K562 (cell line): ENCODE data around the gene RBM20. TPM values are rescaled to one million over a fixed set of nuclear protein-coding genes. Genes with fewer than 3 reads are reported as not detected.

ENCODE experiments used
- ATF7 ChIP-seq: fragments of 450-650 bp; IDR thresholded peaks from 2 replicates; pipeline ENCODE4 v1.7.1; 2014; ENCODE audit warnings: mild to moderate bottlenecking, moderate library complexity
- ETV1 ChIP-seq: fragments of 450-650 bp; conservative IDR thresholded peaks from 2 replicates; pipeline ENCODE4 v1.6.1; 2016; ENCODE audit warnings: missing genetic modification characterization, control low read depth, low read depth, missing compliant biosample characterization
- FOXA1 ChIP-seq: fragments of 450-650 bp; IDR thresholded peaks from 2 replicates; pipeline ENCODE4 v1.6.1; 2016; ENCODE audit warnings: mild to moderate bottlenecking, borderline replicate concordance
- HMG20B ChIP-seq: fragments of 250-450 bp; sonication (Bioruptor Pico); IDR thresholded peaks from 2 replicates; pipeline ENCODE4 v1.5.0; 2021; ENCODE audit warnings: mild to moderate bottlenecking
- HSF4 ChIP-seq: fragments of 250-450 bp; sonication (Bioruptor Pico); IDR thresholded peaks from 2 replicates; pipeline ENCODE4 v2.1.2; 2022; ENCODE audit warnings: mild to moderate bottlenecking, moderate library complexity, borderline replicate concordance
- SMARCB1 ChIP-seq: IDR thresholded peaks from 2 replicates; pipeline ENCODE4 v1.6.1; 2011; ENCODE audit warnings: improper control_type of control experiment, low read depth; ENCODE audit not compliant: insufficient read length
- SRSF1 ChIP-seq: fragments of 200-400 bp; formaldehyde crosslinking; IDR thresholded peaks from 2 replicates; pipeline ENCODE4 v1.6.1; 2017; ENCODE audit warnings: mild to moderate bottlenecking, low read depth, low read length, moderate library complexity
- TAF7 ChIP-seq: fragments of 450-650 bp; IDR thresholded peaks from 2 replicates; pipeline ENCODE4 v1.6.1; 2016; ENCODE audit warnings: missing genetic modification characterization, missing compliant biosample characterization
- TEAD2 ChIP-seq: fragments of 450-650 bp; IDR thresholded peaks from 2 replicates; pipeline ENCODE4 v1.6.1; 2016; ENCODE audit warnings: missing genetic modification characterization, control low read depth, missing compliant biosample characterization
- ZNF212 ChIP-seq: fragments of 450-650 bp; formaldehyde crosslinking; IDR thresholded peaks from 2 replicates; pipeline ENCODE4 v1.4.0; 2020; ENCODE audit warnings: mild to moderate bottlenecking
- ZNF311 ChIP-seq: fragments of 250-450 bp; sonication (Bioruptor Pico); IDR thresholded peaks from 2 replicates; pipeline ENCODE4 v1.4.0; 2020; ENCODE audit warnings: mild to moderate bottlenecking, moderate library complexity
- ZNF584 ChIP-seq: fragments of 200-800 bp; sonication (Bioruptor generic); IDR thresholded peaks from 2 replicates; pipeline ENCODE4 v1.6.1; 2016; ENCODE audit warnings: low read depth, mild to moderate bottlenecking, missing genetic modification characterization, missing compliant biosample characterization
- ZNF717 ChIP-seq: fragments of 250-450 bp; sonication (Bioruptor Pico); IDR thresholded peaks from 2 replicates; pipeline ENCODE4 v1.5.0; 2021
- polyA plus RNA-seq, 8 experiments: library from polyadenylated mRNA; depleted of rRNA in 4 of 8; stranded (reverse) in 5 of 8; unstranded in 3 of 8; fragments of >200 nt; fragmentation: Nextera tagmentation in 2 of 8; fragmentation: Illumina TruSeq in 1 of 8; extraction: Ambion mirVana in 2 of 8; extraction: Trizol in 1 of 8; gene quantifications; 2 replicates each; pipeline versions ENCODE4 v1.2.1 to v1.2.3, GENCODE V29; 2011 to 2014; ENCODE audit warnings: inconsistent platforms in 1 of 8, missing spikeins in 1 of 8
- total RNA-seq, 7 experiments: library from RNA; depleted of rRNA in 6 of 7; stranded (reverse); fragments of >200 nt in 6 of 7; fragmentation: Illumina TruSeq in 2 of 7; extraction: Trizol in 2 of 7; gene quantifications; 2 replicates each; pipeline versions ENCODE4 v1.2.1 to v1.2.3, GENCODE V29; 2011 to 2021; ENCODE audit warnings: low replicate concordance in 1 of 7
- TF ChIP-seq, protein P1 (sequence below): conservative IDR thresholded peaks from 2 replicates; pipeline ENCODE4 v1.6.1; 2011; ENCODE audit warnings: low read depth, mild to moderate bottlenecking, low read length; ENCODE audit not compliant: control insufficient read depth
- TF ChIP-seq, protein P2 (sequence below): fragments of 250-450 bp; sonication (Bioruptor Pico); IDR thresholded peaks from 2 replicates; pipeline ENCODE4 v1.6.1; 2021; ENCODE audit warnings: mild to moderate bottlenecking
- TF ChIP-seq, protein P3 (sequence below), 2 experiments: fragments of 450-650 bp in 1 of 2; sonication (generic) in 1 of 2; formaldehyde crosslinking in 1 of 2; IDR thresholded peaks; 2 replicates each; pipeline versions ENCODE4 v1.7.1 to v1.9.0; 2016 to 2022; ENCODE audit warnings: inconsistent platforms in 1 of 2, mild to moderate bottlenecking in 1 of 2, missing genetic modification reagents in 1 of 2

RBM20 gene
- total and polyA plus RNA-seq, 9 of the 15 experiments (the other 6 are each of a cell fraction or from before 2014, with no cell fraction given), result 0.63 to 5.7 (median 3.2) TPM

- TF ChIP-seq ZNF584 (CRISPR knock-in tag) (no peak), ZNF717 (CRISPR knock-in tag) (no peak), ZNF311 (CRISPR knock-in tag) (no peak), SRSF1 (no peak), HMG20B (no peak), FOXA1 (0 out of 2 replicates have a peak, but pooled peaks have one; percentile 44), TEAD2 (tag) (no peak), ZNF212 (no peak), ETV1 (tag) (no peak), HSF4 (CRISPR knock-in tag) (no peak), ATF7 (peak; percentile 42; the same call in 1 of the 2 replicates), SMARCB1 (no peak), TAF7 (no peak)
- TF ChIP-seq, protein P1, sequence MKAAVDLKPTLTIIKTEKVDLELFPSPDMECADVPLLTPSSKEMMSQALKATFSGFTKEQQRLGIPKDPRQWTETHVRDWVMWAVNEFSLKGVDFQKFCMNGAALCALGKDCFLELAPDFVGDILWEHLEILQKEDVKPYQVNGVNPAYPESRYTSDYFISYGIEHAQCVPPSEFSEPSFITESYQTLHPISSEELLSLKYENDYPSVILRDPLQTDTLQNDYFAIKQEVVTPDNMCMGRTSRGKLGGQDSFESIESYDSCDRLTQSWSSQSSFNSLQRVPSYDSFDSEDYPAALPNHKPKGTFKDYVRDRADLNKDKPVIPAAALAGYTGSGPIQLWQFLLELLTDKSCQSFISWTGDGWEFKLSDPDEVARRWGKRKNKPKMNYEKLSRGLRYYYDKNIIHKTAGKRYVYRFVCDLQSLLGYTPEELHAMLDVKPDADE, result no peak
- TF ChIP-seq, protein P2, sequence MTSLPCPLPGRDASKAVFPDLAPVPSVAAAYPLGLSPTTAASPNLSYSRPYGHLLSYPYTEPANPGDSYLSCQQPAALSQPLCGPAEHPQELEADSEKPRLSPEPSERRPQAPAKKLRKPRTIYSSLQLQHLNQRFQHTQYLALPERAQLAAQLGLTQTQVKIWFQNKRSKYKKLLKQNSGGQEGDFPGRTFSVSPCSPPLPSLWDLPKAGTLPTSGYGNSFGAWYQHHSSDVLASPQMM (CRISPR knock-in tag), result no peak
- TF ChIP-seq, protein P3, sequence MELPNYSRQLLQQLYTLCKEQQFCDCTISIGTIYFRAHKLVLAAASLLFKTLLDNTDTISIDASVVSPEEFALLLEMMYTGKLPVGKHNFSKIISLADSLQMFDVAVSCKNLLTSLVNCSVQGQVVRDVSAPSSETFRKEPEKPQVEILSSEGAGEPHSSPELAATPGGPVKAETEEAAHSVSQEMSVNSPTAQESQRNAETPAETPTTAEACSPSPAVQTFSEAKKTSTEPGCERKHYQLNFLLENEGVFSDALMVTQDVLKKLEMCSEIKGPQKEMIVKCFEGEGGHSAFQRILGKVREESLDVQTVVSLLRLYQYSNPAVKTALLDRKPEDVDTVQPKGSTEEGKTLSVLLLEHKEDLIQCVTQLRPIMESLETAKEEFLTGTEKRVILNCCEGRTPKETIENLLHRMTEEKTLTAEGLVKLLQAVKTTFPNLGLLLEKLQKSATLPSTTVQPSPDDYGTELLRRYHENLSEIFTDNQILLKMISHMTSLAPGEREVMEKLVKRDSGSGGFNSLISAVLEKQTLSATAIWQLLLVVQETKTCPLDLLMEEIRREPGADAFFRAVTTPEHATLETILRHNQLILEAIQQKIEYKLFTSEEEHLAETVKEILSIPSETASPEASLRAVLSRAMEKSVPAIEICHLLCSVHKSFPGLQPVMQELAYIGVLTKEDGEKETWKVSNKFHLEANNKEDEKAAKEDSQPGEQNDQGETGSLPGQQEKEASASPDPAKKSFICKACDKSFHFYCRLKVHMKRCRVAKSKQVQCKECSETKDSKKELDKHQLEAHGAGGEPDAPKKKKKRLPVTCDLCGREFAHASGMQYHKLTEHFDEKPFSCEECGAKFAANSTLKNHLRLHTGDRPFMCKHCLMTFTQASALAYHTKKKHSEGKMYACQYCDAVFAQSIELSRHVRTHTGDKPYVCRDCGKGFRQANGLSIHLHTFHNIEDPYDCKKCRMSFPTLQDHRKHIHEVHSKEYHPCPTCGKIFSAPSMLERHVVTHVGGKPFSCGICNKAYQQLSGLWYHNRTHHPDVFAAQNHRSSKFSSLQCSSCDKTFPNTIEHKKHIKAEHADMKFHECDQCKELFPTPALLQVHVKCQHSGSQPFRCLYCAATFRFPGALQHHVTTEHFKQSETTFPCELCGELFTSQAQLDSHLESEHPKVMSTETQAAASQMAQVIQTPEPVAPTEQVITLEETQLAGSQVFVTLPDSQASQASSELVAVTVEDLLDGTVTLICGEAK (IDR thresholded peaks at IDR 0.05), result no peak
- TF ChIP-seq, protein P3 (CRISPR knock-in tag; IDR thresholded peaks at IDR 0.05), result no peak
Observed at GRCh38 chr10:110857265-110858171, 213.4 kb downstream of the RBM20 start (continued).
